HG03060 (cell line): ENCODE data around the gene STK32C.
"Not testable (repeated sequence)": the region's sequence is repeated elsewhere in the genome, so short reads cannot be mapped to it uniquely, and the experiment has no call there.

Source experiments
- ATAC-seq: cut with Tn5 transposase; IDR thresholded peaks from one replicate; pipeline ENCODE4 v1.9.1; 2021; ENCODE audit warnings: low read depth, moderate number of reproducible peaks; ENCODE audit not compliant: unreplicated experiment

Gene STK32C

GRCh38 chr10:132223611-132224342 is 84.0 kb downstream of the STK32C start:
- no peak for ATAC-seq

GRCh38 chr10:132223156-132223590 is 84.6 kb downstream of the STK32C start:
- ATAC-seq: no peak

- no peak for ATAC-seq
Measured at GRCh38 chr10:132222726-132223125, 85.0 kb downstream of the STK32C start.

GRCh38 chr10:132220996-132221395 is 86.8 kb downstream of the STK32C start:
- ATAC-seq: not testable (repeated sequence)

GRCh38 chr10:132220061-132220460 is 87.7 kb downstream of the STK32C start:
- no peak for ATAC-seq

- ATAC-seq: no peak
Measured at GRCh38 chr10:132219486-132219885, 88.3 kb downstream of the STK32C start.

GRCh38 chr10:132216441-132216840 is 91.3 kb downstream of the STK32C start:
- not testable (repeated sequence) for ATAC-seq

GRCh38 chr10:132213917-132214316 is 93.8 kb downstream of the STK32C start:
- no peak for ATAC-seq

GRCh38 chr10:132212816-132213215 is 94.9 kb downstream of the STK32C start:
- no peak for ATAC-seq

- ATAC-seq: no peak
Measured at GRCh38 chr10:132211246-132211645, 96.5 kb downstream of the STK32C start.

GRCh38 chr10:132210766-132211165 is 97.0 kb downstream of the STK32C start:
- no peak for ATAC-seq

- ATAC-seq: no peak
Measured at GRCh38 chr10:132209978-132210530, 97.7 kb downstream of the STK32C start.

GRCh38 chr10:132209130-132209529 is 98.6 kb downstream of the STK32C start:
- ATAC-seq: no peak

GRCh38 chr10:132208462-132209050 is 99.2 kb downstream of the STK32C start:
- ATAC-seq: no peak

- no peak for ATAC-seq
Measured at GRCh38 chr10:132207536-132208461, 100.0 kb downstream of the STK32C start.

GRCh38 chr10:132206806-132207535 is 100.8 kb downstream of the STK32C start:
- no peak for ATAC-seq

GRCh38 chr10:132206377-132206745 is 101.4 kb downstream of the STK32C start:
- no peak for ATAC-seq

- ATAC-seq: no peak
Measured at GRCh38 chr10:132205650-132206376, 101.9 kb downstream of the STK32C start.

- no peak for ATAC-seq
Measured at GRCh38 chr10:132204781-132205473, 102.8 kb downstream of the STK32C start.
